Retina (tissue), 1 donor: ENCODE measurements around the gene DPEP1.
"Not testable (repeated sequence)": the region's sequence is repeated elsewhere in the genome, so short reads cannot be mapped to it uniquely, and the experiment has no call there.

Source experiments
- DNase-seq: peaks from one replicate; pipeline ENCODE4 v3.0.0-alpha.2; 2016

DPEP1 gene

GRCh38 chr16:89620406-89620841 lies 7.0 kb downstream of the DPEP1 start:
- DNase-seq = no peak

GRCh38 chr16:89621136-89621697 lies 7.8 kb downstream of the DPEP1 start:
- DNase-seq = no peak

GRCh38 chr16:89621698-89622409 lies 8.4 kb downstream of the DPEP1 start:
- no peak for DNase-seq

GRCh38 chr16:89623511-89624261 lies 10.2 kb downstream of the DPEP1 start:
- DNase-seq = peak; percentile 58

- no peak for DNase-seq
These were observed 11.6 kb downstream of the DPEP1 start for GRCh38 chr16:89624777-89625761.

- DNase-seq = no peak
These were observed 16.6 kb downstream of the DPEP1 start for GRCh38 chr16:89629827-89630610.

- no peak for DNase-seq
These were observed 19.7 kb downstream of the DPEP1 start for GRCh38 chr16:89633064-89633631.

- DNase-seq = not testable (repeated sequence)
These were observed 21.3 kb downstream of the DPEP1 start for GRCh38 chr16:89634463-89635385.

GRCh38 chr16:89636663-89637062 lies 23.2 kb downstream of the DPEP1 start:
- no peak for DNase-seq

GRCh38 chr16:89637379-89637778 lies 23.9 kb downstream of the DPEP1 start:
- DNase-seq = no peak

GRCh38 chr16:89638455-89638854 lies 25.0 kb downstream of the DPEP1 start:
- DNase-seq = no peak

- DNase-seq = no peak
These were observed 25.9 kb downstream of the DPEP1 start for GRCh38 chr16:89639385-89639784.

GRCh38 chr16:89641458-89642119 lies 28.1 kb downstream of the DPEP1 start:
- no peak for DNase-seq

- no peak for DNase-seq
These were observed 29.1 kb downstream of the DPEP1 start for GRCh38 chr16:89642574-89642973.

GRCh38 chr16:89643769-89644300 lies 30.4 kb downstream of the DPEP1 start:
- no peak for DNase-seq

- DNase-seq = no peak
These were observed 31.7 kb downstream of the DPEP1 start for GRCh38 chr16:89645122-89645521.

GRCh38 chr16:89646270-89646669 lies 32.8 kb downstream of the DPEP1 start:
- DNase-seq = no peak

- no peak for DNase-seq
These were observed 33.5 kb downstream of the DPEP1 start for GRCh38 chr16:89646906-89647305.

GRCh38 chr16:89651584-89651983 lies 38.1 kb downstream of the DPEP1 start:
- no peak for DNase-seq
